Ascending aorta (tissue), 2 donors: Measurements from ENCODE around the gene MECR. TPM values are rescaled to one million over a fixed set of nuclear protein-coding genes. Genes with fewer than 3 reads are reported as not detected.

ENCODE experiments used
- DNase-seq, 2 donors: peaks; one replicate each; pipeline ENCODE4 v3.0.0-alpha.2; 2019; ENCODE audit warnings: low spot score in 2 of 2
- H3K27ac ChIP-seq, 2 donors: fragments of 200-600 bp; sonication (generic); one replicate each; pipeline ENCODE4 v1.5.1; 2016 to 2017; ENCODE audit warnings: mild to moderate bottlenecking in 1 of 2
- H3K27me3 ChIP-seq: fragments of 200-600 bp; sonication (generic); one replicate; pipeline ENCODE4 v1.5.1; 2017
- H3K36me3 ChIP-seq, 2 donors: fragments of 200-600 bp; sonication (generic); one replicate each; pipeline ENCODE4 v1.5.1; 2016
- H3K4me1 ChIP-seq, 2 donors: fragments of 200-600 bp; sonication (generic); one replicate each; pipeline ENCODE4 v1.5.1; 2016 to 2017; ENCODE audit warnings: mild to moderate bottlenecking in 1 of 2
- H3K4me3 ChIP-seq, 2 donors: fragments of 200-600 bp; sonication (generic); one replicate each; pipeline ENCODE4 v1.5.1; 2016 to 2017; ENCODE audit warnings: mild to moderate bottlenecking in 1 of 2
- H3K9me3 ChIP-seq, 2 donors: fragments of 200-600 bp; sonication (generic); one replicate each; pipeline ENCODE4 v1.5.1; 2016
- CTCF ChIP-seq, 3 experiments: fragments of 200-600 bp in 2 of 3; fragments of 450-650 bp in 1 of 3; sonication (generic) in 2 of 3; IDR thresholded peaks; one replicate each; pipeline ENCODE4 v1.5.1; 2016 to 2019; ENCODE audit warnings: antibody characterized with exemption in 3 of 3, mild to moderate bottlenecking in 1 of 3, moderate library complexity in 1 of 3
- intact Hi-C: fragments of 100-400 bp; cut with DNase I; formaldehyde crosslinking; loops from one replicate; pipeline ENCODE4 v1.15.1; 2023
- total RNA-seq: library from RNA; depleted of rRNA; stranded (reverse); fragments of >200 nt; gene quantifications from one replicate; pipeline ENCODE4 v1.1.0, GENCODE V29; 2016

MECR gene
- total RNA-seq, 1 donor from 2014 or later, result 1.2 TPM

- Histone ChIP-seq H3K4me1 (peaks cover 0 to 7% of the 10 kb centered on the region in 2 donors), H3K27me3 (no peaks in the 10 kb centered on the region), H3K27ac (no peak overlapping the region), H3K4me3 (no peak overlapping the region), H3K36me3 (peaks cover 15 to 49% of the 10 kb centered on the region in 2 donors), H3K9me3 (no peaks in the 10 kb centered on the region)
- TF ChIP-seq CTCF (IDR thresholded peaks at IDR 0.05), result no peak
- no peak for DNase-seq
- intact Hi-C loops, result no loop called here
Measured at GRCh38 chr1:29197993-29198392, 32.7 kb downstream of the MECR start.

GRCh38 chr1:29197590-29197924, 33.2 kb downstream of the MECR start:
- Histone ChIP-seq H3K4me1 (peaks cover 0 to 7% of the 10 kb centered on the region in 2 donors), H3K36me3 (peaks cover 15 to 51% of the 10 kb centered on the region in 2 donors), H3K27ac (no peak overlapping the region), H3K4me3 (no peak overlapping the region), H3K9me3 (no peaks in the 10 kb centered on the region), H3K27me3 (no peaks in the 10 kb centered on the region)
- no peak for DNase-seq
- intact Hi-C loops, result no loop called here
- no peak for TF ChIP-seq CTCF (IDR thresholded peaks at IDR 0.05)

GRCh38 chr1:29196863-29197589, 33.7 kb downstream of the MECR start:
- Histone ChIP-seq H3K36me3 (peaks cover 15 to 51% of the 10 kb centered on the region in 2 donors), H3K9me3 (no peaks in the 10 kb centered on the region), H3K27ac (no peak overlapping the region), H3K27me3 (no peaks in the 10 kb centered on the region), H3K4me1 (peaks cover 0 to 1% of the 10 kb centered on the region in 2 donors), H3K4me3 (no peak overlapping the region)
- no peak for TF ChIP-seq CTCF (IDR thresholded peaks at IDR 0.05)
- DNase-seq, result no peak
- intact Hi-C loops, result no loop called here

GRCh38 chr1:29195881-29196291, 34.8 kb downstream of the MECR start:
- Histone ChIP-seq H3K27me3 (no peaks in the 10 kb centered on the region), H3K27ac (no peak overlapping the region), H3K4me1 (no peaks in the 10 kb centered on the region), H3K4me3 (no peak overlapping the region), H3K36me3 (peaks cover 15 to 48% of the 10 kb centered on the region in 2 donors), H3K9me3 (no peaks in the 10 kb centered on the region)
- no peak for DNase-seq
- TF ChIP-seq CTCF (IDR thresholded peaks at IDR 0.05), result no peak
- intact Hi-C loops, result no loop called here

GRCh38 chr1:29193879-29194455, 36.8 kb downstream of the MECR start:
- H3K36me3 ChIP-seq, result peaks cover 12 to 29% of the 10 kb centered on the region in 2 donors
- no peak for DNase-seq
- H3K4me1 ChIP-seq, result no peaks in the 10 kb centered on the region
- intact Hi-C loops, result no loop called here
- H3K27me3 ChIP-seq, result no peaks in the 10 kb centered on the region
- no peak overlapping the region for H3K4me3 ChIP-seq
- TF ChIP-seq CTCF (IDR thresholded peaks at IDR 0.05), result no peak
- H3K27ac ChIP-seq, result no peak overlapping the region
- no peaks in the 10 kb centered on the region for H3K9me3 ChIP-seq
